ENCODE data around the gene GRIA1.

Gene GRIA1

DNA sequence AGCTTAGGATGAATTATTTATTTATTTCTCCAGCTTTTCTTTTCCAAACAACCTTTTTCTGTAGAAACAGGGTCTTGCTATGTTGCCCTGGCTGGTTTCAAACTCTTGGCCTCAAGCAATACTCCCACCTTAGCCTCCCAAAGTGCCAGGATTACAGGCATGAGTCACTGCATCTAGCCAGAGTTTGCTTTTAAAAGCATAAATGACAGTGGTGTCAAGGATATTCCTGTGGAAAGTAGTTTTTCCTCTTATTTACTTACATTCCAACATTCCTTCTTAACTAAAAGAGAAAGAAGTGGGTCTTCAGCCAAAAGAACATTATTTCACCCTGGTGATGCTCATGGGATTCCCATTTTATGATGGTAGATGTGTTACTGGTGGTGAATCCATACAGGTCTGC is 62.4 kb downstream of the GRIA1 start:
- DNase-seq: no peak

DNA sequence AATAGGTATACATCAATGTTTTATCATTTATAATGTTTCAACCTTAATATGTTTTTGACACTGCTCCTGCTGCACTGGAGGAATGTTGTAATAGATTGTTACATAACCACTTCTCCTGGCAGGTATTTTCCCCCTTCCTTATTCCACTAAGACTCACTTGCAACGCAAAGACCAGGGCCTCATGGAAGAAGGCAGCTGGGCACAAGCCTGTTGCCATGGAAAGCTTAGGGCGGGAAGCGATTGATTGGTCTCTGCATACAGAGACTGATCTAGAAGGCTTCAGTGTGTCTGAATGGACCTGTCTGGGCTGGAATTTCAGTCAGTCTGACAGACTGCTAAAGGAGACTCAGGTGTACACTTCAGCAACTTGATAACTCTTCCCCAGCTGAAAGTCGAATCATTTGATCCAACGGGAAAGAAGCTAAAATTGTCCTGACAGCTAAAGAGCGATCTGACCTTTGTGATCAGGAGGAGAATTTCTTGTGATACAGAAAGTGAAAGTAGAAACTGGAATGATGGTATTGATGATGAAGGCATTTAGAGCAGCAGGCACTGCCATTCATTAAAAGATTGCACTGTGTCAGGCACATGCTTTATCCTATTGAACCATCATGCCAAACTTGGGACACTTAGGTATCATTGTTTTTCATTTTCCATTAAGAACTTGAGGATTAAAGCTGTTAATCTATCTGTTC is 65.1 kb downstream of the GRIA1 start:
- no peak for DNase-seq

- DNase-seq: no peak
Observed at GRCh38 chr5:153558957-153559356, 68.5 kb downstream of the GRIA1 start.

GRCh38 chr5:153559926-153560325 is 69.5 kb downstream of the GRIA1 start:
- DNase-seq: no peak

GRCh38 chr5:153562189-153562588 is 71.7 kb downstream of the GRIA1 start:
- DNase-seq: no peak

DNA sequence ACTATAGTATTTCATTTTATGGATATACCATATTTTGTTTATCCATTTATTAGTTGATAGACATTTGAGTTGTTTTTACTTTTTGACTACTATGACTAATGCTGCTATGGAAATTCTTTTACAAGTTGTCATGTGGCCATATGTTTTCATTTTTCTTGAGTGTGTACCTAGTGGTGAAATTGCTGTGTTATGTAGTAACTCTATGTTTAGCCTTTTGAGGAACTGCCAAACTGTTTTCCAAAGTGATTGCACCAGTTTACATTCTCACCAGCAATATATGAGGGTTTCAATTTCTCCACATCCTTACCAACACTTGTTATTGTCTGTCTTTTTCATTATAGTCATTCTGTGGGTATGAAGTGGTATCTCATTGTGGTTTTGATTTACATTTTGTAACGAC is 75.4 kb downstream of the GRIA1 start:
- no peak for DNase-seq

- DNase-seq: no peak
Observed at GRCh38 chr5:153569036-153569435, 78.6 kb downstream of the GRIA1 start.

DNA sequence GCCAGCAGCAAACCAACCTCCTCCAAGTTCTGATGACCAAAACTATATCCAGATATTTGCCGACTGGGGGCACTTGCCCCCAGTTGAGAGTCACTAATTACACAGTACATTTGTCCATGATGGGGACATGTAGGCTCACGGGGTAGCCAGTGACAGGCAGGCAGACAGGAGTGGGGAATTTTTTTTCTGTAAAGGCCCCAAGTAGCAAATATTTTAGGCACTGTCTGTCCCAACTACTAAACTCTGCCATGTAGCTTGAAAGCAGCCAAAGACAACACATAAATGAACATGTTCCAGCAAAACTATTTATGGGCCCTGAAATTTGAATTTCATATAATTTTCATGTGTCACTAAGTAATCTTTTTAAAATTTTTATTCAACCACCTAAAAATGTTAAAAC is 80.7 kb downstream of the GRIA1 start:
- no peak for DNase-seq

DNA sequence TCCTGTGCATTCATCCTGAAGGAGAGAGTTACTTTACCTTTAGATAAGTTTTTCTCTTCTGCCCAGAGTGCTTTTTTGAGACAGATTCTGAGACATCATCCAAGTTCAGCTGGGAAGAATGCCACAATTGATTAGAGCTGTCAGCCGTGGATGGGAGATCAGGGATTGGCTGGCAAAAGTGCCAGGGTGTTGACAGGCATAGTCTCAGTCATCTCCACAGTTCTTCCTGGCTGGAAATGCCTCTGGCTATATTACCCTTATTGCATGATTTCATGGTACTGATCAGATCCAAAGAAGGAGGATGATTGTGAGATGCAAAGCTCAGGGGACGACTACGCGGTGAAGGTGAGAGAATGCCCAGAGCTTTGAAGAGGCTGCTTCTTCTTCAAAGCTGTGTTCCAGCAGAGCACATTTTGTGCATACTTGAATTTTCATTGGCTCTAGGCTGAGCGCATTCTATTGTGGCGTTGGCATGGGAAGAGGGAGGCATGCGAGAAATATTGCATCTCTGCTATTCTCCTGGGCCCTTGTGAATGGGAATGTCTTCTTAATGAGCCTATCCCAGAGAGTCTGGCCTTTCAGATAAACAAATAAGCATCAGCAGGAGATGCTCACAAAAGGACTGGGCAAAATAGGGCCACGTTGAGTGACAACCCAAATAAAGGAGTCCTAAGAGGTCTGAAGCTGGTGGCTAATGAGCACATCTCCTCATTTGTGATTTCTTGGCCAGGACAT is 82.1 kb downstream of the GRIA1 start:
- peak; percentile 13 for DNase-seq

DNA sequence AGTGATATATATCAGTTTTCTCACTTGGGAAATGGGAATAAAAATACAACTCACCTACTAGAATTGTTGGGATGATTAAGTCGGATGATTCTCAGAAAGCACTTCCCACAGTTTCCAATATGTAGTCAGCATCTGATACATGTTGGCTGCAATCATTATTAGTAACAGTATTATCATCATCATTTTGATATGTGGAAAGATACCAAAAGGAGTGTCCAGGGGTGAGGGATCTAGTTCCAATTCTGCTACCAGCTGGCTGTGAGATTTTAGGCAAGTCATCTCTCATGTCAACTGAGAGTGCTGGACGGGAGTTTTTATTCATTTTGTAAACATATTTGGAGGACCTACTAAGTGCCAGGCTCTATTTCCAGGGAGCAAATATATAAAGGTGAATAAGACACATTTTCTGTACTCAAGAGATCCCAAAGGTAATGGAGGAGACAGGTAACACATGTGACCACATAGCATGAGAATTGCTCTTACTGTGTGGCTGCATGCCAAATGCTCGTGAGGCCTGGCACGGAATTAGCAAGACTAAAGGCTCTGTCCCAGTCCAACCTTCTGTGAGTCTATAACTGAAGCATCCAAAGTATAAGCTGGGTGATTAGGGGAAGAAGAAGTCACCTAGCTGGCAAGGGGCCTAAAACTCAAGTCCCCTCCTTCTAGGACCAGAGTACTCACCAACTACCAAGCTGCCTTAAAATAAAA is 83.0 kb downstream of the GRIA1 start:
- peak; percentile 56 for DNase-seq

- peak; percentile 49 for DNase-seq
Observed at GRCh38 chr5:153584126-153584959, 93.9 kb downstream of the GRIA1 start.

DNA sequence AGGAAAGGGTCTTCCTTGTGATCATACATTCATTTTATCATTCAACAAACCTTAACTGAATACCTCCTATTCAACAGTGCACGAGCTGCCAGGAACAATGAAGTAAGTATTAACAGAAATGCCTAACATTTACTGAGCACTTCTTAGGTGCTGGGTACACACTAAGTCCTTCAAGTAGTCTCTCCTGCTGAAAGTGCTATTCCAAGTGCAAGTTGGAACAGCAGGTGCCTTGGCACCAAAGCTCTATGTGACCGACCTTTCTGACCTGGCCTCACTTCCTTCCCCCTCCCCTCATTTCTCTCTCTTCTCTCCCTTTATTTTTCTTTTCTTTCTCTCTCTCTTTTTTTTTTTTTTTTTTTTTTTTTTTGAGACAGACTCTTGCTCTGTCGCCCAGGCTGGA is 94.5 kb downstream of the GRIA1 start:
- DNase-seq: no peak

- no peak for DNase-seq
Observed at GRCh38 chr5:153585622-153586277, 95.3 kb downstream of the GRIA1 start.

- DNase-seq: no peak
Observed at GRCh38 chr5:153592081-153592480, 101.6 kb downstream of the GRIA1 start.

DNA sequence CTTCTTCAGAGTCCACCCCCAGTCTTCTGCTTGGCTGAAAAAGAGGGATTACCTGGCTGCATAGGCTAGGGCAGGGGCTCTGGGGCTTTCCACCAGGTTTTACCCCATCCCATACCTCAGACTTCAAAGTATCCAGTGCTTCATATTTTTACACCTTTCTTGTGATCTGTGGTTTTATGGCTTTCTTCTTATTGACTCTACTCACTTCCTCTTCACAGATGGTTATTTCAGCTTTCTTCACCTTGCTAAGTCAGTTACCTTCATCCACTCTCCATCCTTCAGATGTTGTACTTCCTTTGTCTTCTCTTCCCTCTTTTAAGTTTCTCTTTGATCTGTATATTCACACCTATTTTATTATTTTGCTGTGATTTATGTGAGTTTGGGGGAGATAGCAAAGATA is 104.3 kb downstream of the GRIA1 start:
- no peak for DNase-seq

GRCh38 chr5:153598099-153598498 is 107.6 kb downstream of the GRIA1 start:
- DNase-seq: no peak

- DNase-seq: peak; percentile 18
Observed at GRCh38 chr5:153601377-153601776, 110.9 kb downstream of the GRIA1 start.

GRCh38 chr5:153605386-153605785 is 114.9 kb downstream of the GRIA1 start:
- no peak for DNase-seq

DNA sequence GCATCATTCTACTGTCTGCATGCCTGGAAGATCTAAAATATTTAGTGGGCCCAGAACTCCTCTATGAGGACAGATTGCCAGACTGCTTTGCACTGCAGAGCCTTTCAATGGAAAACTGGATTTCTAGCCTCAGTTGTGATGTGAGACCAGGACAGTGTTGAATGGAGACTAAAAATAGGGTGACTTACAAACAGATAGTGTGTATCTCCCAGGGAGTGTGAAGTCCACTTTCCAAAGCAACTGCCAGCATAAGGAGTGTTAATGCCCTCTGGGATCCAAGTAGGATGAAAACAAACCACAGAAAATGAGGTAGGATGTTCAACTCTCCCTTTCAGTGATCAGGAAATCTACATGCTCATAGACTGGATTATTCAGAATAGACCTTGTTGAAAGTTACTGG is 119.5 kb downstream of the GRIA1 start:
- no peak for DNase-seq

DNA sequence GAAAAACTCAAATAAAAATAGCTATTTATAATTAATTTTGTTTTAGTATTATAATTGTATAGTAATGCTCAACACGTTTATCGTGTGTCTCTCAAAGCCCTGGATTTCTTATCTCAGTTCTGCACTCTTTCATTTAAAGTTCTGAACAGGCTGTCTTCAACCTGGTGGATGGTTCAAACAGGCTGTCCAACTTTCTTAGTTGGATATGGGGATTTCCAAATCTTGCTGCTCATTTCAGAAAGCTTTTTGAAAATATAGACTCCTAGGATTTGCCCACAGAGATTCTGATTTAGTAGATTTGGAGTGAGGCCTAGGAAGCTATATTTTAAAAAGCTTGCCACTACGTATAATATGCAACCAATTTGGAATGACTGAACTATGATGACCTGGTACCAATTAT is 120.3 kb downstream of the GRIA1 start:
- no peak for DNase-seq

DNA sequence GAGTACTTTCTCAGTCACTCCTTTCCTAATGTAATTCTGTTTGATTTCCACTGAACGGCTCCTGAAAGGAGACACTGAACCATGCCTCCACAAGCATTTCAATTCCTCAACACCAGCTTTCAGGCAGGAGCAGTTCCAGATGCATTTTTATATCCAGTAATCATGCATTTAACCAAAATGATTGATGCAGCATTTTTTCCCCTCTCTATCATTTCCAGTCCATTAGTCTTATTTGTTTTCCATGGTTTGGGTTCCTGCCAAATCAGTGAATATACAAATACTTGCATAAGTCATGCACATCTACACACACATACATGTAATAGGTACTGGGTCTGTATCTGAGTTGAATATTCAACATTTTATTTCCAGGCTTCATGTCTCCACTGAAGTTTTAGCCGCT is 122.7 kb downstream of the GRIA1 start:
- DNase-seq: peak; percentile 95

DNA sequence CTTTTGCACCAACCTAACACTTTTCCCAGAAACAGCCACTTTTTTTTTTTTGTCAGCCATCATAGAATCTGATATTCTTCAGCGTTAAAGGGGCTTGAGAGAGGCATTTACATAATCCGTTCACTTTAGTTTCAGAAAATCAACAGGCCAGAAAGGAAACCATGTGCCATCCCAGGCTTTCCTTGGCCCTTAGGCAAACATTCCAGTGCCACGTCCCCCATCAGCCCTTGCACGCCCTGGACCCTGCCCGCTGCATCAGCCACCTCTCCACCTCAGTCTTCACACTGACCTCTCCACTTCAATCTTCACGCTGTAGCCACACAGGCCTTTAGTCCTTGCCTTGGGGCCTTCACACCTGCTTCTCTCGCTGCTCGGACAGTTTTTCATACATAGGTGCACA is 123.2 kb downstream of the GRIA1 start:
- DNase-seq: no peak

DNA sequence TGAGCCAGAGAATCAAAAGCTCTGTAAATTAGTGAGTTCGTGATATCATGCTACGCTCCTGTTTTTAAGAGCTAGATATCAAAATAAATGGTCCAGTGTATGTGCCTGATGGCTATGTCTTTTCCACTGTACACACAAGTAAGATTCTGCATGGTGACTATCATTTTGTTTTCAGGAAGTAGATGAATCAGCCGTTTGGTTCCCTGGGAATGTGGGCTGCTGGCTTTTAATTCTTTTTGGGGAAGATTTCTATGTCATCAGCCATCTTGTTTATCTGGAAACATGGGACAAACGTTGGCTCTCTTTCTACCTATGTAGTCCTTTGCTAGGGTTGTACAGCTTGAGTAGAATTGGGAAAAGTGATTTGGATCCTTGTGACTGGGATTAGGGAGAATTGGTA is 126.7 kb downstream of the GRIA1 start:
- no peak for DNase-seq
